ENCODE measurements around the gene PLEK.

Gene PLEK

DNA sequence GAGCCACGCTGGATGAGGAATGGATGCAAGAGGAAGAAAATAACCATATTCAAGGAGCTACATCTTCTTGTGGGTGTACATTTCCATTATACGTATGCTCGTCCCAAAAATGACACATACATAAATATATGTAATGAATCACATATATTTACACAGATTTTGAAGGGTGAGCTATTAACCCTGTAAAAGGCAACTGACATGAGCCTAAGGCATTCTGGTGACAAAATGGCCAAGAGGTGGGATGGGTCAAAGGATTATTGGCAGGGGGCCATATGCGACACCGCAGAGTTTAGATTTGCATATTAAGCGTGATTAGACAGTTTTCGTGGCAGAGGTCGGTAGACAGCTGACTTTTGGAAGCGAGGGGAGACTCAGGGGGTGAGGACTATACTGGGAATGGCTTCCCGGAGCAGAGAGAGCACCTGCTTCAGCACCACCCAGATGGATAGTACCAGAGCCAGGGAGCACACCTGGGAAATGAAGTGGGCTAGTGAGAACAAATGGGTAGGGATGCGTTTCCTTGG, 44.9 kb upstream of the PLEK start:
- TF ChIP-seq CTCF (IDR thresholded peaks at IDR 0.05; ENCODE audit: insufficient read depth, low read length, poor library complexity, severe bottlenecking): no peak

DNA sequence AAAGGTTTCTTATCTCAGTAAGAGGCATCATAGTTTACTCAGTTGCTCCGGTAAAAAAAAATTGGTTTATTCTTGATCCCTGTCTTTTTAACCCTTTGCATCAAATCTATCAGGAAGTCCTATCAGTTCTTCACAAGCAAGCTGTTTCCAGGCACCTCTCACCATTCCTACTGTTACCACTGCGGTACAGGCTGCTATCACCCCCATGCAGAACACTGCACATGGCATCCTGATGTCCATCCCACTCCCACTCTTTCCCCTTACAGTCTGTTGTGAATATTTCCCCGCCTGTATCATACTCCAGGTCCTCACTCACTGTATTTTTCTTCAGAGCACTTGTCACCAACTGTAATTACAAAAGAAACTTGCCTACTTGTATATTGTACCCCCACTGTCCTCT, 40.0 kb upstream of the PLEK start:
- TF ChIP-seq CTCF (IDR thresholded peaks at IDR 0.05; ENCODE audit: insufficient read depth, low read length, poor library complexity, severe bottlenecking): no peak
- H3K27me3 ChIP-seq (replicated peaks; ENCODE audit: control insufficient read depth, insufficient read depth, low read length): no peaks in the 10 kb centered on the region; the same call in none of the 2 replicates
- H3K4me3 ChIP-seq (replicated peaks; ENCODE audit: low read depth, low read length): no peak overlapping the region
- no peak for DNase-seq (ENCODE audit: extremely low read depth, insufficient read length)
- no peaks in the 10 kb centered on the region for H3K36me3 ChIP-seq (ENCODE audit: control insufficient read depth, insufficient read depth, low read length)

More for the DNA sequence above, 44.9 kb upstream of the PLEK start:
- Histone ChIP-seq H3K36me3 (ENCODE audit: control insufficient read depth, insufficient read depth, low read length) (no peaks in the 10 kb centered on the region), H3K4me3 (replicated peaks; ENCODE audit: low read depth, low read length) (no peak overlapping the region; the same call in 1 of the 2 replicates), H3K27me3 (replicated peaks; ENCODE audit: control insufficient read depth, insufficient read depth, low read length) (peaks cover 3% of the 10 kb centered on the region)
- no peak for DNase-seq (ENCODE audit: extremely low read depth, insufficient read length)

DNA sequence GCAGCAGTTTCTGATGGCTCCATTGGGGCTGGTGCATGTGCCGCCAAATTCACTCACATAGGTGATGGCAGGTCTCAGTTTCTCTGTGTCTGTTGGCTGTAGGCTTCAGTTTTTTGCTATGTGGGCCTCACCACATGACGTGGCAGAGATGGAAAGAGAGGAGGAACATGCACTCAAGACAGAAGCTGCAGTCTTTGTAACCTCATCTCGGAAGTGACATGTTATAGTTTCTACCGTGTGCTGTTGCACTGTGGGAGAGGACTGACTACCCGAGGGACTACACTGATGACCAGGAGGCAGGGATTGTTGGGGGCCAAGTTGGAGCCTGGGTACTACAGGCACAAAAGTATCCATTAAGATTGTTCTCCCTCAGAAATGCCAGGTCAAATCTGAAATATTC, 36.2 kb upstream of the PLEK start:
- Histone ChIP-seq H3K36me3 (ENCODE audit: control insufficient read depth, insufficient read depth, low read length) (no peaks in the 10 kb centered on the region), H3K27me3 (replicated peaks; ENCODE audit: control insufficient read depth, insufficient read depth, low read length) (no peaks in the 10 kb centered on the region; the same call in 1 of the 2 replicates), H3K4me3 (replicated peaks; ENCODE audit: low read depth, low read length) (no peak overlapping the region)
- DNase-seq (ENCODE audit: extremely low read depth, insufficient read length): no peak
- TF ChIP-seq CTCF (IDR thresholded peaks at IDR 0.05; ENCODE audit: insufficient read depth, low read length, poor library complexity, severe bottlenecking): no peak

DNA sequence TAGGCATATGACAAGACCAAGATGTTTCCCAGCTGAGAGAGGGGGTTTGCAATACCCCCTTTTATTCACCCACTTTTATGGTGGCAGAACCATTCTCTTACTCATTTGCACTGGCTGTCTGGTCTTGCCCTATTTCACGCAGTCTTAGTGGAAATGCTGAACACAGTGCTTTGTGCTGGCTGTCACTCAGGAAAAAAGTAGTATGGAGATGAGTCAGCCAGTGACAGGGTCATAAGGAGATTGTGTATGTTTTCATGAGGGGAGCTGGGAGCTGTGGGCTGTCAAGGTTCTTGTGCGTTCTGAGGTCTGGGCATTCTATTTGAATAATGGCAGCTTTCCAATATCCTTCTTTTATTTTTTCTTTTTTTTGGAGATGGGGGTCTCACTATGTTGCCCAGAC, 34.4 kb upstream of the PLEK start:
- no peaks in the 10 kb centered on the region; the same call in 1 of the 2 replicates for H3K27me3 ChIP-seq (replicated peaks; ENCODE audit: control insufficient read depth, insufficient read depth, low read length)

DNA sequence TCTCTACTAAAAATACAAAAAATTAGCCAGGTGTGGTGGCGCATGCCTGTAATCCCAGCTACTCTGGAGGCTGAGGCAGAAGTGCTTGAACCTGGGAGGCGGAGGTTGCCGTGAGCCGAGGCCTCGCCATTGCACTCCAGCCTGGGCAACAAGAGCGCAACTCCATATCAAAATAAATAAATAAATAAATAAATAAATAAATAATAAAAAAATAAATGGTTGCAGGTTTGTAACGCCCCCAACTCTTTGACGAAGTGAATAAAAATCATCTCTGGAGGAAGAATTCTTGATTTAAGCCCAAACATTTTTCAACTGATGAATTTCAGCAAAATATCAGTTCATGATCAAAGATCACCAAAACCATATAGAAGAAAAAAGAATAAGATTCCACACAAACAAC, 32.1 kb upstream of the PLEK start:
- DNase-seq (ENCODE audit: extremely low read depth, insufficient read length): no peak
- no peaks in the 10 kb centered on the region; the same call in 1 of the 2 replicates for H3K27me3 ChIP-seq (replicated peaks; ENCODE audit: control insufficient read depth, insufficient read depth, low read length)
- no peak for TF ChIP-seq CTCF (IDR thresholded peaks at IDR 0.05; ENCODE audit: insufficient read depth, low read length, poor library complexity, severe bottlenecking)
- H3K4me3 ChIP-seq (replicated peaks; ENCODE audit: low read depth, low read length): no peak overlapping the region
- no peaks in the 10 kb centered on the region for H3K36me3 ChIP-seq (ENCODE audit: control insufficient read depth, insufficient read depth, low read length)

More for the DNA sequence above, 34.4 kb upstream of the PLEK start:
- no peaks in the 10 kb centered on the region for H3K36me3 ChIP-seq (ENCODE audit: control insufficient read depth, insufficient read depth, low read length)
- TF ChIP-seq CTCF (IDR thresholded peaks at IDR 0.05; ENCODE audit: insufficient read depth, low read length, poor library complexity, severe bottlenecking): no peak
- DNase-seq (ENCODE audit: extremely low read depth, insufficient read length): no peak
- H3K4me3 ChIP-seq (replicated peaks; ENCODE audit: low read depth, low read length): no peak overlapping the region

DNA sequence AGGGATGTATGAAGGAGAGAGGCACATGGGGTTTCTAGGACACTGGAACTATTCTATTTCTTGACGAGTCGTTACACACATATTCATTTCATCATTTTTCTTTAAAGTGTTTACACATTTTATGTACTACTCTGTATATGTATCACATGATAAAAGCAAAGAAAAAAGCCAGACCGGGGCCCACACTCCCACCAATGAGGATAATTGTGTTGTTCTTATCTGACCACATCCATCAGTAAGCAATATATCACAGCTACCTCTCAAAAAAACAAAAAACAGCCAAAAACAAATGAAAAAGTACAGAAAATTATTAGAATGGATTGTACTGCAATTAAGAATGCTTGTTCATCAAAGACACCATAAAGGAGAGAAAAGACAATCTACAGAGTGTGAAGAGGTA, 31.2 kb upstream of the PLEK start:
- H3K27me3 ChIP-seq (replicated peaks; ENCODE audit: control insufficient read depth, insufficient read depth, low read length): no peaks in the 10 kb centered on the region; the same call in 1 of the 2 replicates
- no peaks in the 10 kb centered on the region for H3K36me3 ChIP-seq (ENCODE audit: control insufficient read depth, insufficient read depth, low read length)
- TF ChIP-seq CTCF (IDR thresholded peaks at IDR 0.05; ENCODE audit: insufficient read depth, low read length, poor library complexity, severe bottlenecking): no peak
- H3K4me3 ChIP-seq (replicated peaks; ENCODE audit: low read depth, low read length): no peak overlapping the region
- no peak for DNase-seq (ENCODE audit: extremely low read depth, insufficient read length)

Data from GM06990 (cell line).